GM18867 (cell line): ENCODE measurements around the gene NUP85.
"Not testable (repeated sequence)": the region's sequence is repeated elsewhere in the genome, so short reads cannot be mapped to it uniquely, and the experiment has no call there.

Experiments
- ATAC-seq: cut with Tn5 transposase; IDR thresholded peaks from one replicate; pipeline ENCODE4 v1.9.1; 2021; ENCODE audit warnings: mild to moderate bottlenecking, moderate library complexity; ENCODE audit not compliant: unreplicated experiment

The NUP85 gene

DNA sequence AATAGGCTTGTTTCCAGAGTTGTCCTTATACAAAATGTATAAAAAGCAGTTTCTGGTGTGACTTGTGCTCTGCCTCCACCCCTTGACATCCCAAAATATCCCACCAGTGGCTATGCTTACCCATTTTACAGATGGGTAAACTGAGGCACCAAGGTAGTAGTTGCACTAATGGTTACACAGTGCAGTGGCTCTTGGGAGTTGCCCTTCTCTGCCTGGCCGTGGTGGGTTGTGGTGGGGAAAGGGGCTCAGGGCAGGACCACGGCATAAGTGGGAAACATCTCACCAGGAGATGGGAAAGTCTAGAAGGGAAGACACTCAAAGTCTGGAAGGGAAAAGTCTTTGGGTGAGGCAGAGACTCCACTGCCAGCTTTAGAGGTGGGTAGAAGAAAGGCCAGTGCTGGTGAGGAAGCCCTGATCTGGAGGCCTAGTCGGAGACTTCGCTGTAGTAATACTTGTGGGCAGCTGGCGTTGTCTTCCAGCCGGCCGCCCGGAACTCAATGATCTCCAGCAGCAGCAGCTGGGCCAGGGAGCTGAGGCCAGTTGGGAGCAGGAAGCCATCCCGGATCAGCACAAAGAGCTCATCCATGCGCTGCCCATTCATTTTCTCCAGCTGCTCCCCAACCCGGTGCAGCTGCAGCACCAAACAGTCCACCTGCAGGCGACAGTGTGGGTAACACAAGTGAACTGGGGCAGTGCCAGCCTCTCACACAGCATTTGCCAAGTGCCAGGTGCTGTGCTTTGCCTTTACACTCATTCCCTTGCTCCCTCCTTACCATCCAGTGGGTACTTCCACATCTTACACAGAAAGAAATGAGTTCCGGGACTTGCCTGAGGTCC, 61.1 kb downstream of the NUP85 start:
- no peak for ATAC-seq

DNA sequence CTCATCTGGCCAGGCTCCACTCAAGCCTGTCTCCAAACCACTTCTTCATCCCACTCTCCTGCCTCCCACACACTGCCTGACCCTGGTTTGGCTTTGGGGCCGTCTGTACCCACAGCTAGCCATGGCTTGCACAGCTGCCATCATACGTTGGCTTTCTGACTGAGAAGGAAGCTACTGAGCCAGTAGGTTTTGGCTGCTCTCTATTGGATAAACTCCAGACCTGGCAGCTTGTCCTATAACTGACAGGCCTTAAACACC, 61.6 kb downstream of the NUP85 start:
- no peak for ATAC-seq

DNA sequence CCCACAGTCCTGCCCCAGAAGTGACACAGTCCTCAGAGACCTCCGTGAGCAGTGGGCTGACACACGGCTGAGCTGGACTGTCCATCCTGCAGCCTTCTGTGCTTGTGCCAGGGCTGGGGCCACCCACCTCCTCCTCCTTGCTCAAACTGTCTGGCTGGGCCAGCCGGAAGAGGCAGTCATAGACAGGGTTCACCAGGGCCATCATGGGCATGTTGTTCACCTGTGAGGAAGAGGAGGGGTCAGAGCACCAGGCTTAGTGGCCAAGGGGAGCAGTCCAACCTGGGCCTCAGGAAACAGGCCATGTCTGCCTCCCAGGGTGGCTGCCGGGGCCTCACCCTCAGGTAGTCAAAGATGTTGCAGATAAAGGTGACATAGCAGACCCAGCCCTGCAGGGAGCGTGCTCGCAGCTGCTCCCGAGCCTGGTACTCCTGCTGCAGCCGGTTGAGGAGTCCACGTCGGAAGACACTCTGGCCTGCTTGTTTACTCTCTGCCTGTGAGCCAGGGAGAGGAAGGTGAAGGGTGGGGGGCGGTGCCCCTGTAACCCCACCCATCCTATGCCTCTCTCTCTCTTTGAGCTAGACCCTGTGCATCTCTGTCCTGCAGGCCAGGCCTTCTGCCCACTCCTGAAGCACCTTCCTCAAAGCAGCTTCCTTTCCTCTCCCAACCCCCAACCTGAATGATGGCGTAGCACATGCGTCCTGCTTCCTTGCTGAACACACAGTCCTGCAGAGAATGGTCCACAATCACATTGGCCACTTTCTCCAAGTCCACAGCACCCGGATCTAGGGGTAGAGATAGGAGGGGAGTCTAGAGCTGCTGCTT, 62.1 kb downstream of the NUP85 start:
- no peak for ATAC-seq

DNA sequence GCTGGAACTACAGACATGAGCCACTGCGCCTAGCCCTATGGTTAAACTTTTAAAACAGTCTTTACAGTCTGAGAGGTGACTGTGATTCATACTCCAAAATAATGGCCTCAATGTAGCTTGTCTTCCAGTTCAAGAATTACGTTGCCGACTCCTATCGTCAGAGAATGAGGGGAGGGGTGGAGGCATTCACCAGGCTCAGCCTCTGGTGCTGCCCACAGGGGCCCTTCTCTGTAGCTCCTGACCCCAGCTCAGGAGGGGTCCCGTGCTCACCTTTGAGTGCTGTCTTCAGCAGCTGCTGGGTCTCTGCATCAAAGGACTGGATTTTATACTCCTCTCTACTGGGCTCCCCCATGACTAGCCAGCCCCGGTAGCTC, 64.4 kb downstream of the NUP85 start:
- ATAC-seq, result no peak

DNA sequence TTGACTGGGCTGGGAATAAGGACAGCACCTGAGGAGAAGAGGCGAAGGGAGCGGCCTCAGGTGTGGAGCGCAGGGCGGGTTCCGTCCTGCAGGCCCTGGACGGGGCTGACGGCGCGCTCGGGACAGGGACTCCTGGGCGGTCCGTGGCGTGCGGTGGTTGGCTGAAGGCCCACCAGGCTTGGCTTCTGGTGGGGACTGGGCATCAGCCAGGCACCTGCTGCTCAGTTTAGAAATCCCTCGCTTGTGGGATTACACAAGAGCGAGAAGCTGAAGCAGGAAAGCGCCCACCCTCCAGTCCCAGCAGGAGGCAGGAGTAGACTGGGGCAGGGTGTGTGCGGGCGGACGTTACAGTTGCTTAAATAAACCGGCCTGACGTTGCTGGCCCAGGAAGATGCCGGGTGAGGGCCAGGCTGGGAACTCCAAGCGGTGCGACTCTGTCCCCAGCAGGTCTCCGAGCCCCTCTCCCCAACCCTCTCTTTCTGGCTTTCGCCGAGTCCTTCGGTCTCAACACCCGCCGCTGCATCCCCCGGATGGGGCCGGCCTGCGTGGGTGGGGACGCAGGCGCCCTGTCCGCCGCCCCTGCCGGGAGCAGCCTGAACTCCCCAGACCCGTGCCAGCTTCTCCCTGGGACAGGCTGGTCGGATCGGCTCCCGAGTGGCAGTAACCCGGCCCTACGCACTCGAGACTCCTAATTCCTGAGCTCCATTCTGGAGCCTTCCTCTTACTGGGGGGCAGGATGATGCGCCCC, 64.9 kb downstream of the NUP85 start:
- ATAC-seq, result peak; percentile 34

DNA sequence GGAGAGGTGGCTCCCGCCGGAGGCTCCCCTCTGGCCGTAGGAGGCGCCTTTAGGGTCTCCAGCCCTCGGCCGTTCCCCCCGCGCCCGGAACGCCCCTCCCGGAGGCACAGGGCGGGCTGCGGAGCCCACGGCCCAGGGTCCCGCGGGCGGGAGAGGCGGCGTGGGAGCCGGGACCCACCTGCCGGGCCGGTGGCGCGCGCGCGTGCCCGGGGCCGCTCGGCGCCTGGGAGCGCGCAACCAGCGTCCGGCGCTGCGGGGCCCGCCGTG, 65.4 kb downstream of the NUP85 start, which contains the start of gene MIF4GD:
Gene MIF4GD (minus strand): TSS at position 266 of the 267 bp plus-strand sequence. CDS start 1,036 bp downstream, outside the sequence.
- no peak for ATAC-seq

DNA sequence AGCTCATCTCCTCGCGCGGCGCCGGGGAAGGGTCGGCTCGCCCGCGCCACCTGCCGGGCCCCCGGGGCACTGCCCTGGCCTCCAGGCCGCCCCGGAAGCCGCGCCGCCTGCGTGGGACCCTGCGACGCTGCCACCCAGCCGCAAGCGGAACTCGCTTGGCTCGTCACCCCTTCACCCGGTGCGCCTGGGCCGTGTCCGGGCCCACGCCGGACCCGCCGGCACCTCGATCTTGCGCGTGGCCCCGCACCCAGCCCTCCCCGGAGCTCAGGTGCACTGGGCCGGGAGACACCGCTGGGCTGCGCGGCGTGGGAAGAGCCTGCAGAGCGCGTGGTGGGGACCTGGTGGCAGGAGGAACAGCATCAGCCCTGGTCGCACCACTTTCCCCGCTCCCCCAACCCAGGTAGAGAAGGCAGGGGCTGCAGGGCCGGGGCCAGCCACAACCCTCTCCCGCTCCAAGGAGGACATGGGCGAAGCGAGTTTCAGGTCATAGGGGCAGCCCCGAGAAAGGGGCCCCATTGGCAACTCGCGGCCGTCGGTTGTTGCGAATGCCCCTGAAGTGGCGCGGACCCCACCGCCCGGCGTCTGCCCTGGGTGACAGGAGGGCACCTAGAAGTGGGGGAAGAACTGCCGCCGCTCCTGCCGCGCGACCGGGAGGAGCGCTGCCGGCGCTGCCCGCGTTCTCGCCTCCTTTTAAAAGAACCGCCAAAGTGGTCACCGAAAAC, 65.9 kb downstream of the NUP85 start:
- ATAC-seq, result peak; percentile 70

DNA sequence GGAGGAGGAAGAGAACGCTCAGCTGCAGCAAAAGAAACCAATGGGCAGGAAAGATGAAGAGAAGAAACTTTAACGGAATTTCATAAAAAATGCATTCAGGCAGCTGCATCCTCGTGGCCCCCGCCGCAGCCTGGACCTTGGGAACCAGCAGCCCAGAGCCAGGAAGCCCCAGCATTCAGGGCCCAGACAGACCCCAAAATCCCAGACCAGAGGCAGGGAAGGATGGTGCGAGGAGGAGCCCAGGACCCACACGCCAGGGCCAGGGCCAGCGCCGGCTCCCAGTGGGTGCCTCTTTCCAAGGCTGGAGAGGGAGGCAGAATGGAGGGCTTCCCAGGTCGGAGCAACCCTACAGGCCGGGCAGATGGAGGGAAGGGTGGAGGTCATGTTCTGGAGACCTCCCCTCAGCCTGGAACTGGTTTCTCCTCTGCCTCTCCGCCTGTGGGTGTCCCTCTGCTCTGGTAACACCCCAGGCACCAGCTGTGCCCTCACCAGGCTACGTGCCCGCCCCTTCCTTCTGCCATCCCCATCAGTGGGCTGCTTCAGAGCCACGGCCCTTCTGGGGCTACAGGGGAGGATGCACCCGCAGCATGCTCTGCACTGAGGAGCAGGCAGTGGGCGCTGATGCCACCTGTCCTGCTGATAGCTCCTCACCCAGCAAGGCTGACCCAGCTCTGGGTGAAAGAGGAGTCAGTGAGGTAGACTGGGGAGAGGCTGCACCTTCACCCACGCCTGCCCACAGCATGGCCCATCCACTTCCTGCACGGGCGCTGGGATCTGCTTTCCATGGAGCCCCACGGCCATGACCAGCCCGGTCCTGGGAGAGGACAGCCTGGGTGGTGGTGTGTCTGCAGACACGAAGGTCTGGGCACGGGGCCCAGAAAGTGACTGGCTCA, 66.7 kb downstream of the NUP85 start:
- no peak for ATAC-seq

DNA sequence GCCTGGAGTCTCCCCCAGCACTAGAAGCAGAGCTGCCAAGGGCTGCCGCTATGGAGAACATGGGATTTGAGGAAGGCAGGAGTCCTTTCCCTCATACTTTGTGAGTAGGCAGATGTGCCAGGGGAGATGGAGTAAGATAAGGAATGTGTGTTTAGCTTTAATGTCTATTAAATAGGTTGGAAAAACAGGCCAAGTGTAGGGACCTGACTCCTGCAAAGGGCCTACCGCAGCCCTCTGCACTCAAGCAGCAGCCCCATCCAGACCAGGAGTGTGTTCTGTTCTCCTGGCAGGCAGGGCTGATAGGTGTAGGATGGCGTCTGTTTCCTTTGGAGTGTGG, 67.3 kb downstream of the NUP85 start:
- ATAC-seq, result no peak

DNA sequence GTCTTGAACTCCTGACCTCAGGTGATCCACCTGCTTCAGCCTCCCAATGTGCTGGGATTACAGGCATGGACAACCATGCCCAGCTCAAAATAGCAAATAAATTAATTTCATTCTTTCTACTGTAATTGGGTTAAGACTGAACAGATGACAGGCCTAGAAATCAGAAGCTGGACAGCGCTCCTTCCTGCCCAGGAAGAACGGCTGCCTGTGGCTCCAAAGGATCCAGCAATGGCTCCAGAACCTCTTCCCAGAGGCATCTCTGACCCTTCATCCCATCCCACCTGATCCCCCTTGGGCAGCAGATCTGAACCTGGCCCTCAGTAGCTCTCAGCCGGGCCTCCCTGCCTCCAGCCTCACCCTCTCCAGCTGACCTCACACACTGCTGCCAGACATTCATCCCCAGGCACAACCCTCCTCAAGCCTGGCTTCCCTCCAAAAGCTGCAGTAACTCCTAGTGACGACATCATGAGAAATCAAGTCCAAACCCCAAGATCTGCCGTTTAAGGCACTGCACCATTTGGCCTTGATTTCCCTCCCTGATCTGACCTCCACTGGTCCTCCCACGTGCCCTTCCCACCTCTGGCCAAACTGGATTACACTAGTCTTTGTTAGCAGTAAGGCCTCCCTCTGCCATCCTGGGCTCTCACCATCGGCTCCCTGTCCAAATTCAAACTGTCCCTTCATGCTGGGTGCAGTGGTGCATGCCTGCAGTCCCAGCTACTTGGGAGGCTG, 68.7 kb downstream of the NUP85 start:
- ATAC-seq, result no peak

DNA sequence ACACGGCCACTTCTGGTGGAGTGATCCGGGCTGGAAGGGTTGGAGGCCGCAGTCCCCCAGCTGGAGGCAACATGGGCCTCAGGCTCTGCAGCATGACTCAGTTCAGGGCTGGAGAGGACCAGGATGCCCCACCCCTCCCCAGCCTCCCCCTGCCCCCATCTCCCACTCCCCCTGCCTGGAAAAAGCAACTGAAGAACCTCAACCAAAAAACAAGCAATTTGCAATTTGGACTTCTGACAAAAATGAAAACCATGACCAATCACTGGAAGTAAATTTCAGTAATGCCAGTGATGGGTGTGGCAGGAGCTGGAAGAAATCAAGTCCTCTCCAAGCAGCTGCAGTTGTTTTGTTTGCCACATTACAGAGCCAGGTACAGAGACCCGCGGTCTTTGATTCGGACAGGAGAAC, 72.2 kb downstream of the NUP85 start:
- no peak for ATAC-seq

DNA sequence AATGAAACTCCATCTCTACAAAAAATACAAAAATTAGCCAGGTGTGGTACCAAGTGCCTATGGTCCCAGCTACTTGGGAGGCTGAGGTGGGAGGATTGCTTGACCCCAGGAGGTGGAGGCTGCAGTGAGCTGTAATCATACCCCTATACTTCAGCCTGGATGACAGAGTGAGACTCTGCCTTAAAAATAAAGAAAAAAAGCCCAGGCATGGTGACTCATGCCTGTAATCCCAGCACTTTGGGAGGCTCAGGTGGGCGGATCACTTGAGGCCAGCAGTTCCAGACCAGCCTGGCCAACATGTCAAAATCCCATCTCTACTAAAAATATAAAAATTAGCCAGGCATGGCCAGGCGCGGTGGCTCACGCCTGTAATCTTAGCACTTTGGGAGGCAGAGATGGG, 74.7 kb downstream of the NUP85 start:
- ATAC-seq, result not testable (repeated sequence)

DNA sequence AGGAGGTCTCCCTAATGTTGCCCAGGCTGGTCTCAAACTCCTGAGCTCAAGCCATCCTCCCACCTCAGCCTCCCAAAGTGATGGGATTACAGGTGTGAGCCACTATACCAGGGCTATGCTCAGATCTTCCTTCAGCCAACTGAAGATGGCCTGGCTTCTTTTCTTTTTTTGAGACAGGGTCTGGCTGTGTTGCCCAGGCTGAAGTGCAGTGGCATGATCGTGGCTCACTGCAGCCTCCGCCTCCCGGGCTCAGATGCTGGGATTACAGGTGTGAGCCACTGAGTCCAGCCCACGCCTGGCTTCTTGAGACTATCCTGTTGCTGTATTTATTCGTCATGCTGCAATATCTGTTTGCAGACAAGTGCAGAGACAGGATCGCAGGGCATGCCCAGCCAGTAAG, 79.6 kb downstream of the NUP85 start:
- no peak for ATAC-seq
